Motor neuron (in vitro differentiated cells): ENCODE measurements around the gene DENND1B. TPM values are rescaled to one million over a fixed set of nuclear protein-coding genes. Genes with fewer than 3 reads are reported as not detected.
"Not testable (repeated sequence)": the region's sequence is repeated elsewhere in the genome, so short reads cannot be mapped to it uniquely, and the experiment has no call there.

Experiments used
- ATAC-seq, 8 experiments: fragments of 200-7000 bp; cut with Tn5 transposase; replicated peaks in 6 of 8; 2 replicates each; pipeline ENCODE4 v1.8.0; 2021; ENCODE audit warnings: mild to moderate bottlenecking in 8 of 8, moderate library complexity in 8 of 8
- H3K27ac ChIP-seq, 2 donors: fragments of 250-450 bp; sonication (Bioruptor Pico); 2 replicates each; pipeline ENCODE4 v1.9.0; 2021; ENCODE audit warnings: antibody characterized with exemption in 2 of 2, mild to moderate bottlenecking in 2 of 2, moderate library complexity in 1 of 2
- H3K4me1 ChIP-seq, 2 donors: fragments of 250-450 bp; sonication (Bioruptor Pico); replicated peaks in 1 of 2; 2 replicates each; pipeline ENCODE4 v1.6.1; 2021; ENCODE audit warnings: antibody characterized with exemption in 2 of 2, mild to moderate bottlenecking in 2 of 2, moderate library complexity in 1 of 2
- H3K4me3 ChIP-seq, 5 donors: fragments of 250-450 bp; sonication (Bioruptor Pico); 2 replicates each; pipeline ENCODE4 v1.9.0; 2021; ENCODE audit warnings: antibody characterized with exemption in 5 of 5, mild to moderate bottlenecking in 5 of 5, moderate library complexity in 4 of 5
- WGBS, 10 experiments: fragments of 450-650 bp; shearing (Covaris generic); methylation state at CpG; one replicate each; pipeline ENCODE4 v1.0.0; 2022; 5-methylcytosine and 5-hydroxymethylcytosine counted together
- in situ Hi-C, 9 experiments: fragments of 400-800 bp; cut with MboI; loops; one replicate each; pipeline ENCODE4 v1.15.0; 2021; ENCODE audit warnings: low sequenced_read_pairs in 9 of 9, low pct_unique_long_range_greater_than_20kb in 2 of 9; ENCODE audit not compliant: unreplicated experiment in 9 of 9
- total RNA-seq, 8 experiments: library from RNA; unstranded; fragments of 300-600 nt; gene quantifications; 2 replicates each; pipeline versions ENCODE4 v1.2.3 to v1.2.4, GENCODE V29; 2022

Gene DENND1B
- total RNA-seq, 8 experiments from 2014 or later, result 9.0 to 29.9 (median 11.6) TPM

- in situ Hi-C loops, H3K4me3 ChIP-seq, H3K27ac ChIP-seq, ATAC-seq, H3K4me1 ChIP-seq: not testable (repeated sequence)
- 47 to 100% (median 67%) methylated on average over 2 to 4 of the region's 4 CpGs; no CpG with 5 or more reads in 1 of the 10 experiments for WGBS, 10 experiments
Observed at GRCh38 chr1:197755553-197755952, 19.7 kb downstream of the DENND1B start.

- H3K4me3 ChIP-seq, in situ Hi-C loops, H3K27ac ChIP-seq, H3K4me1 ChIP-seq, ATAC-seq: not testable (repeated sequence)
- 80 to 100% (median 99%) methylated on average over 1 to 5 of the region's 6 CpGs for WGBS, 10 experiments
Observed at GRCh38 chr1:197752652-197753164, 22.6 kb downstream of the DENND1B start.

- ATAC-seq, result no peak
Observed at GRCh38 chr1:197750366-197750765, 24.9 kb downstream of the DENND1B start.

GRCh38 chr1:197745911-197746310, 29.4 kb downstream of the DENND1B start:
- WGBS, 10 experiments, result 41 to 100% (median 83%) methylated on average over 1 to 4 of the region's 4 CpGs
- in situ Hi-C loops, result no loop called here
- no peak for ATAC-seq
- no peak overlapping the region for H3K4me3 ChIP-seq
- H3K4me1 ChIP-seq, result no peaks in the 10 kb centered on the region
- no peak overlapping the region for H3K27ac ChIP-seq

More at GRCh38 chr1:197750366-197750765, 24.9 kb downstream of the DENND1B start:
- in situ Hi-C loops, result no loop called here
- H3K27ac ChIP-seq, result no peak overlapping the region
- H3K4me1 ChIP-seq, result no peaks in the 10 kb centered on the region
- H3K4me3 ChIP-seq, result no peak overlapping the region

- ATAC-seq, result no peak
- in situ Hi-C loops, result no loop called here
- Histone ChIP-seq H3K4me3 (no peak overlapping the region), H3K27ac (no peak overlapping the region), H3K4me1 (no peaks in the 10 kb centered on the region)
- 40 to 100% (median 100%) methylated on average over 1 of the region's 1 CpG; no CpG with 5 or more reads in 4 of the 10 experiments for WGBS, 10 experiments
Observed at GRCh38 chr1:197744979-197745378, 30.3 kb downstream of the DENND1B start.

GRCh38 chr1:197743578-197743977, 31.7 kb downstream of the DENND1B start:
- in situ Hi-C loops, result no loop called here
- Histone ChIP-seq H3K27ac (no peak overlapping the region), H3K4me3 (no peak overlapping the region), H3K4me1 (no peaks in the 10 kb centered on the region)
- 100% methylated on average over 1 to 2 of the region's 2 CpGs; no CpG with 5 or more reads in 2 of the 10 experiments for WGBS, 10 experiments
- no peak for ATAC-seq

- WGBS, 10 experiments, result 70 to 100% (median 92%) methylated on average over 1 to 2 of the region's 2 CpGs
- in situ Hi-C loops, result no loop called here
Observed at GRCh38 chr1:197740992-197741391, 34.3 kb downstream of the DENND1B start.

GRCh38 chr1:197738927-197739326, 36.4 kb downstream of the DENND1B start:
- no peak for ATAC-seq
- H3K27ac ChIP-seq, result no peak overlapping the region
- H3K4me3 ChIP-seq, result no peak overlapping the region
- 0 to 75% (median 20%) methylated on average over 1 of the region's 1 CpG; no CpG with 5 or more reads in 3 of the 10 experiments for WGBS, 10 experiments
- in situ Hi-C loops, result no loop called here
- no peaks in the 10 kb centered on the region for H3K4me1 ChIP-seq

More at GRCh38 chr1:197740992-197741391, 34.3 kb downstream of the DENND1B start:
- Histone ChIP-seq H3K4me1 (no peaks in the 10 kb centered on the region), H3K4me3 (no peak overlapping the region), H3K27ac (no peak overlapping the region)
- no peak for ATAC-seq

GRCh38 chr1:197737916-197738315, 37.4 kb downstream of the DENND1B start:
- 57 to 100% (median 100%) methylated on average over 1 of the region's 1 CpG; no CpG with 5 or more reads in 1 of the 10 experiments for WGBS, 10 experiments
- Histone ChIP-seq H3K4me1 (peaks cover 3 to 7% of the 10 kb centered on the region in 2 donors), H3K4me3 (no peak overlapping the region), H3K27ac (no peak overlapping the region)
- in situ Hi-C loops, result no loop called here
- ATAC-seq, result no peak

GRCh38 chr1:197736685-197737084, 38.6 kb downstream of the DENND1B start:
- peaks cover 3 to 7% of the 10 kb centered on the region in 2 donors for H3K4me1 ChIP-seq
- in situ Hi-C loops, result no loop called here
- no peak overlapping the region for H3K27ac ChIP-seq
- 0 to 100% (median 45%) methylated on average over 1 of the region's 1 CpG; no CpG with 5 or more reads in 4 of the 10 experiments for WGBS, 10 experiments
- peak in 4 of 8 experiments; percentile 8 to 99 (median 98) for ATAC-seq
- H3K4me3 ChIP-seq, result no peak overlapping the region

- 93 to 100% (median 95%) methylated on average over 8 to 16 of the region's 16 CpGs; no CpG with 5 or more reads in 2 of the 10 experiments for WGBS, 10 experiments
- Histone ChIP-seq H3K4me3 (no peak overlapping the region), H3K4me1 (peaks cover 3 to 7% of the 10 kb centered on the region in 2 donors), H3K27ac (no peak overlapping the region)
- in situ Hi-C loops, result no loop called here
- no peak for ATAC-seq
Observed at GRCh38 chr1:197735461-197735860, 39.8 kb downstream of the DENND1B start.

GRCh38 chr1:197733324-197733723, 42.0 kb downstream of the DENND1B start:
- WGBS, 10 experiments, result 0 to 100% (median 12%) methylated on average over 1 to 5 of the region's 5 CpGs
- peak in 5 of 8 experiments; percentile 49 to 70 (median 60) for ATAC-seq
- Histone ChIP-seq H3K4me3 (no peak overlapping the region), H3K27ac (no peak overlapping the region), H3K4me1 (peaks cover 3 to 7% of the 10 kb centered on the region in 2 donors)
- in situ Hi-C loops, result no loop called here

- in situ Hi-C loops, result no loop called here
- Histone ChIP-seq H3K27ac (no peak overlapping the region), H3K4me3 (no peak overlapping the region), H3K4me1 (peaks cover 3 to 7% of the 10 kb centered on the region in 2 donors)
- no peak for ATAC-seq
- 81 to 100% (median 100%) methylated on average over 2 of the region's 2 CpGs for WGBS, 10 experiments
Observed at GRCh38 chr1:197732187-197732586, 43.1 kb downstream of the DENND1B start.

GRCh38 chr1:197731449-197731848, 43.8 kb downstream of the DENND1B start:
- WGBS, 10 experiments, result 89 to 100% (median 100%) methylated on average over 1 to 3 of the region's 3 CpGs; no CpG with 5 or more reads in 1 of the 10 experiments
- no peak for ATAC-seq
- Histone ChIP-seq H3K27ac (no peak overlapping the region), H3K4me1 (peaks cover 3 to 7% of the 10 kb centered on the region in 2 donors), H3K4me3 (no peak overlapping the region)
- in situ Hi-C loops, result no loop called here
